Hindlimb muscle (tissue), 1 donor: ENCODE data around the gene GALNT7. TPM values are rescaled to one million over a fixed set of nuclear protein-coding genes. Genes with fewer than 3 reads are reported as not detected.

Source experiments
- DNase-seq: peaks from one replicate; pipeline ENCODE4 v3.0.0-alpha.2; 2013
- polyA plus RNA-seq: library from polyadenylated mRNA; unstranded; fragments of 120-200 nt; gene quantifications from one replicate; pipeline ENCODE4 v1.2.1, GENCODE V29; 2013; ENCODE audit not compliant: insufficient read length

Gene GALNT7
- polyA plus RNA-seq, 1 donor = 25.7 TPM

DNA sequence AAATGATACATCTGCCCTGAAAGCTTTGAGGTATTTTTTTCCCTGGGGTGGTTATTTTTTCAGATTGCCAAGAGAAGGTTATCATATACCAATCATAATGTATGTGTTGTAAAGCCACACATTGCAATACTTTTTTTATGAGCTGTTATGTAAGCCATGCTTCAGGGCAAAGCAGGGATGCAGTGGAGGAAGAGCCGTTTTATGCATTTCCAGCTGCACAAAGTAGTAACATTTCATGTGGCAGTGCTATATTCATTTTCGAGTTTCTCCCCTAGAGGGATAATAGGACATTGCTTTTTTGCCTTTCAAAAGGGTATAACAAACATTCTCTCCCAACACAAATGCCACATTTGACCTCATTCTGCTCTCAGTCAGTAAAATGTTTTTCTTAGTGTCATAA lies 68.5 kb downstream of the GALNT7 start:
- no peak for DNase-seq

- no peak for DNase-seq
These were observed 69.2 kb downstream of the GALNT7 start for GRCh38 chr4:173237762-173238161.

DNA sequence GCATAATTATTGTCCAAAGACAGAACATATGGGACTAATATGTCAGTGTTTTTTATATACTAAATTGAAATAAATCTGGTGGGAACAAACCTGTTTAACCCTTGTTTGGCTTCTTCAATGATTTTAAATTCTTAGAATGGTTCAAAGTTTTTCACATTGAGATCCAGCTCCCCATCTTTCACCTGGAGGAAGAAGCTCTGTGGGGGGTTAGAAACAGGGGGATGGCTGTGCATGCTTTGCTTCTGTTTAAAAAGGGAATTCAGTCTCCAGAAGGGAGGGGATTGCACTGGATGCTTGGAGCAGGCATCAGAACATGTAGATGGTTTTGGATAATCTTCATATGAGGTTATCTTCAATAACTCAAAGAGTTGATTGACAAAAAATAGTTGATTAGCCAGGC lies 72.1 kb downstream of the GALNT7 start:
- no peak for DNase-seq

DNA sequence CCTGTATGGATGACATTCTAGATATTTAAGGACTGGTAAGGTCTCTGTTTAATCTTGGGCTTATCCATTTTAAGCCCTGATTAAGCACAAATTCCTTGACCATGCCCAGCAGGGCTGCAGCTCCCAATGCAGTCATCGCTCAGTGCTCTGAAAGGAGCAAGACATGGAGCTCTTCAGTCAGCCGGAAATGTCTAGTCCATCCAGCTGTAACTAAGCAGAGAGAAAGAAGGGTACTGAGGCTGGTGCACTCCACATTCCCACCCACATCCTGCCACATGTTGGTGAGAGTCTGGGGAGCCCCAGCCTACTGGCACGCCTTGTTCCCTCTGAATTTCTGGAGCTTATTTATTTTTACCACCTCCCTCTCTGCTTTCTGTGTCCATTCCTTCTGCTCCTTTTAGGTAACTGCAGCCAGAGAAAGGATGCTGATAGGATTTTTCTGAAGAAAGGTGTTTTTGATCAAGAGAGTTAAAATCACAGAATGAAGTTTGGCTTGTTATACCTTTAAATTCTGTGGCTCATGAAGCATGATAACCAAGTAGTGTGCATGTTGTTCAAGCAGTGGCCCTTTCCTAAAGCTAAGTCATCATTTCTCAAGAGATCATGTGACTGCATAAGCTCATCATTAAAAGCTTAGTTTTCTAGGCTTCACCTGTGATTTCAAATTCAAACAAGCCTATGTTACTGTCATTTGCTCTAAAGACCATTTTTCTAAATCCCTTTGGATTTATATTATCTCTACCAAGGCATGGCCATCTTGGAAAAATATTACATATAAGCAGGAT lies 74.0 kb downstream of the GALNT7 start:
- no peak for DNase-seq

GRCh38 chr4:173243321-173243720 lies 74.7 kb downstream of the GALNT7 start:
- no peak for DNase-seq

DNA sequence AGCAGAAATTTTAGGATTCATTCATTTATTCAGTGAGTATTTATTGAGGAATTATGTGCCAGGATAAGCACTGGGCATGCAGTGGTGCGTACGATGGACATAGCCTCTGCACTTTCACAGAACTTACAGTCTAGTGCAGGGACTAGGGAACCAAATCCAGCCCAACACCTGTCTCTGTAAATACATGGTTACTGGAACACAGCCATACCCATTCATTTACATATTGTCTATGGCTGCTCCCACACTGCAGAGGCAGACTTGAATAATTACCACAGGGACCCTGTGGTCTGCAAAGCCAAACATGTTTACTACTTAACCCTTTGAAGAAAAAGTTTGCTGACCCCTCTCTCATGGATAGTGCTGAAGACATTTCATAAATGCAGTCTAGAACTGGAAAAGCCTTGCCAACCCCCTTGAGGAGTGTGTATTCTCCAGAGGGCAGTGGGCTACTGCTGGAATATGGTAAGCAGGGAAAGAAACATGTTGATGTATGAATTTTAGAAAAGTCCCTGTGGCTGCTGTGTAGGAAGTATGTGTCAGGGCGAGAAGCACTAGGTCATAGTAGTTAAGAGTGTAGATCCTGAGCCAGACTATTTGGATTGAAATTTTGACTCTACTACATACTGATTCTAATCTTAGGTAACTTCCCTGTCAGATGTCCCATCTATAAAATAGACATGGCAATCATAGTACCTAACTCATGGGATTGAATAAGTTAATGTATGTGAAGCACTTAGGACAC lies 75.5 kb downstream of the GALNT7 start:
- DNase-seq = no peak

DNA sequence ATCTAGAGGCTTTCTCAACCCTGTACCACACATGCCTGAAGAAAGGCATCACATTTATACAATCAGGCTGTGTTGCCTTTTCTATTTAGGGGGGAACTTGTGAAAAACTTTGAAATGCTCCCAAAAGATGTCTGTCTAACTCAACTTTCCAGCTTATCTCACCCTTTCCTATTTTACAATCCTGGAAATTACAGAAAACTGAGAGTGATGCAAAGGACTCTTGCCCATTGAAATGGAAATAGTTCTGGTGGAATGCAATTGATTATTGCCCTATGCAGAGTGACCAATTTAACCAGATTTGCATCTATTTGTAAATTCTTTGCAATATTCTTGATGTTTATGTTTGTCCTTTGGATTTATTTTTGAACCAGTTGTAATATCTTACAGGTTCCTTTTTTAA lies 77.3 kb downstream of the GALNT7 start:
- DNase-seq = no peak

- DNase-seq = no peak
These were observed 78.1 kb downstream of the GALNT7 start for GRCh38 chr4:173246719-173247118.

GRCh38 chr4:173247321-173247720 lies 78.7 kb downstream of the GALNT7 start:
- DNase-seq = no peak

GRCh38 chr4:173248690-173249089 lies 80.1 kb downstream of the GALNT7 start:
- DNase-seq = no peak

GRCh38 chr4:173252024-173252935 lies 83.7 kb downstream of the GALNT7 start:
- peak; percentile 57 for DNase-seq

DNA sequence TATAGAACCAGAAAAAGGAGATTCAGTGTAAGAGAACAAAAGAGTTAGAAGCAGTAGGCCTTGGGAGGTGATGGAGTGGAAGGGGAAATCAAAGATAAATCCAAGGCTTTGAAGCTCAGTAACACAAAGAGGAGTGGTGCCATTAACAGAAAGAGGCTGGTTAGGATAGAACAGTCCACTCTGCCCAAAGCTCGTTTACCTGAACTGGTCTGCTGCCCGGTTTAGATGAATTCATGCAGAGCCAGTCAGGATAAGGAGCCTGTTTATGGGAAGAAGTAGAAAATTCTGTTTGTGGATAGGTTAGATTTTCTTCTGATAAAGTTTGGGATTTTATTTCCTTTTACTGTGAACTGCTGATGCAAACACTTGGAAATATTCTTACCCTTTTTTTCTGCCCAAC lies 85.0 kb downstream of the GALNT7 start:
- no peak for DNase-seq

- no peak for DNase-seq
These were observed 86.0 kb downstream of the GALNT7 start for GRCh38 chr4:173254646-173255045.

- no peak for DNase-seq
These were observed 88.2 kb downstream of the GALNT7 start for GRCh38 chr4:173256825-173257224.

GRCh38 chr4:173257732-173258717 lies 89.4 kb downstream of the GALNT7 start:
- DNase-seq = peak; percentile 64

DNA sequence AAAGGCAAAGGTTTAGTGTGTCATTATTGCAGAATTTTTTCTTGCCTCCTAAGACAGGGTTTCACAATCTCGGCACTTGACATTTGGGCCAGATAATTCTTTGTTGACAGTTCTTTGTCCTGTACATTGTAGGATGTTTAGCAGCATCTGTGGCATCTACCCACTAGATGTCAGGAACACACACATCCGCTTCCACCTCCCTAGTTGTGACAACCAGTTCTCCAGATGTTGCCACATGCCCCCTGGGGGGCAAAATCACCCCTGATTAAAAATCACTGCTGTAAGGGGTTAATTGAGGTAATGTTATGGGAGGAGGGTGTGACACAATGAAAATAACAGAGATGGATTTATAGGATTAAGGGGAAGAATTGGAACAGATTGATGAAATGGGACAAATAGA lies 90.3 kb downstream of the GALNT7 start:
- no peak for DNase-seq

- no peak for DNase-seq
These were observed 90.7 kb downstream of the GALNT7 start for GRCh38 chr4:173259310-173259709.

GRCh38 chr4:173261052-173261451 lies 92.4 kb downstream of the GALNT7 start:
- no peak for DNase-seq

GRCh38 chr4:173262375-173262774 lies 93.8 kb downstream of the GALNT7 start:
- DNase-seq = no peak

- no peak for DNase-seq
These were observed 95.6 kb downstream of the GALNT7 start for GRCh38 chr4:173264245-173264644.

DNA sequence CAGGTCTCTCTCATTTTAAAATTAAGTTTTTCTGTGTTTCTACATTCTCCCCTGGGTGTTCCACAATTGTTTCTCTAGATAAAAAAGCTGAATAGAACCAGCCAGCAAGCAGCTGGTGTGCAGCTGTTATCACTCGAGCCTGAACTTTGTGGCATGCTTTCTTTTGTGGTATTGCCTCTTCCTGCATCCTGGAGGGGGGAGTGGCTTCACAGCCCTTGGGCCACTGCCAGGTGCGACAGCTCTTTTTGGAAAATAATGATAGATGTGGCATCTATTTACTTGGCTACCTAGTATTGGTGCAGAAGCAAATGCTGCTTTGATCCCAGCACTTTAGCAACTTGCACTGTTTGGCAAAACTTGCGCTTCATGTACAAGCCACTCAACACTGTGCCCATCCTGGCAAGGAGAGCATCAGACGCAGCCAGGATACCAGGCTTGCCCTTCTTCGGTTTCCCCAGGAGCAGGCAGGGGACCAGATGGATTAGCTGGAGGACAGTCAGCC lies 96.1 kb downstream of the GALNT7 start:
- DNase-seq = peak; percentile 52

DNA sequence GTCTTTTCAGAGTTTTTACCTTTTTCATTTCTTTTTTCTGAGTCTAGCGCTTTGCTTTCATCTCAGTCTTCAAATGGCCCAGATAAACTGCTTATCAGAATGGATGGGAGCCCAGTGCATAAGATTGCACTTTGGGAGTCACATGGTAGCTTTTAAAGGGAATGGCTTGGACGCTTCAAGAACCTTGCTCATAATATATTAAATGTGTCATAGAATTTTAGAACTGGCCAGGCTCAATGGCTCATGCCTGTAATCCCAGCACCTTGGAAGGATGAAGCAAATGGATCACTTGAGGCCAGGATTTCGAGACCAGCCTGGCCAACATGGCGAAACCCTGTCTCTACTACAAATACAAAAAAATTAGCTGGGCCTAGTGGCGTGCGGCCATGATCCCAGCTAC lies 97.1 kb downstream of the GALNT7 start:
- no peak for DNase-seq
